ENCODE data around the gene IARS2. TPM values are rescaled to one million over a fixed set of nuclear protein-coding genes. Genes with fewer than 3 reads are reported as not detected.

Gene IARS2
- total RNA-seq, 4 donors from 2014 or later: 54.8 to 87.7 (median 75.4) TPM

DNA sequence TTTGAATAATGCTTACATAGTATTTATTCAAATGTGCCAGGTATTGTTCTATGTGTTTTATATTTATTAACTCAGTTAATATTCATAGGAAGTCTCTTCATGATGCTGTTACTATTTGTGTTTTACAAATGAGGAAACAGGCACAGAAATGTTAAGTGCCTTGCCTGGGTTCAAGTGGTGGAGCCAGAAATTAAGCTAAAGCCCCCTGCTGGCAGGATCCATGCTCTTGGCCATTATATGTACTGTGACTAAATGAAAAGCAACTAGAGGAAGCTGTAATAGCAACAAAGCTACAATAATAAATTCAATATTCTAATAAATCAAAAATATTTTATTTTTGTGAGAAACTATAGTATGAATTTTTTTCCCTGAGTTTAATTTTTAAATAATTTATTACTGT is 30.0 kb downstream of the IARS2 start:
- Histone ChIP-seq H3K27ac (replicated peaks in 1 of 4) (no peak overlapping the region), H3K27me3 (no peaks in the 10 kb centered on the region), H3K4me3 (no peak overlapping the region), H3K36me3 (peaks cover 12 to 41% (median 27%) of the 10 kb centered on the region in 4 donors), H3K9me3 (no peaks in the 10 kb centered on the region), H3K4me1 (peaks cover 4 to 21% (median 5%) of the 10 kb centered on the region in 4 donors)
- no peak for DNase-seq (ENCODE audit: extremely low spot score)
- TF ChIP-seq POLR2AphosphoS5 (IDR thresholded peaks at IDR 0.05): no peak
- TF ChIP-seq POLR2A (IDR thresholded peaks at IDR 0.05; ENCODE audit: low read depth): no peak
- TF ChIP-seq, protein P1, sequence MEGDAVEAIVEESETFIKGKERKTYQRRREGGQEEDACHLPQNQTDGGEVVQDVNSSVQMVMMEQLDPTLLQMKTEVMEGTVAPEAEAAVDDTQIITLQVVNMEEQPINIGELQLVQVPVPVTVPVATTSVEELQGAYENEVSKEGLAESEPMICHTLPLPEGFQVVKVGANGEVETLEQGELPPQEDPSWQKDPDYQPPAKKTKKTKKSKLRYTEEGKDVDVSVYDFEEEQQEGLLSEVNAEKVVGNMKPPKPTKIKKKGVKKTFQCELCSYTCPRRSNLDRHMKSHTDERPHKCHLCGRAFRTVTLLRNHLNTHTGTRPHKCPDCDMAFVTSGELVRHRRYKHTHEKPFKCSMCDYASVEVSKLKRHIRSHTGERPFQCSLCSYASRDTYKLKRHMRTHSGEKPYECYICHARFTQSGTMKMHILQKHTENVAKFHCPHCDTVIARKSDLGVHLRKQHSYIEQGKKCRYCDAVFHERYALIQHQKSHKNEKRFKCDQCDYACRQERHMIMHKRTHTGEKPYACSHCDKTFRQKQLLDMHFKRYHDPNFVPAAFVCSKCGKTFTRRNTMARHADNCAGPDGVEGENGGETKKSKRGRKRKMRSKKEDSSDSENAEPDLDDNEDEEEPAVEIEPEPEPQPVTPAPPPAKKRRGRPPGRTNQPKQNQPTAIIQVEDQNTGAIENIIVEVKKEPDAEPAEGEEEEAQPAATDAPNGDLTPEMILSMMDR (IDR thresholded peaks at IDR 0.05): peak in 1 of 3 experiments; percentile 20
- intact Hi-C loops (cut with DNase I): no loop called here

DNA sequence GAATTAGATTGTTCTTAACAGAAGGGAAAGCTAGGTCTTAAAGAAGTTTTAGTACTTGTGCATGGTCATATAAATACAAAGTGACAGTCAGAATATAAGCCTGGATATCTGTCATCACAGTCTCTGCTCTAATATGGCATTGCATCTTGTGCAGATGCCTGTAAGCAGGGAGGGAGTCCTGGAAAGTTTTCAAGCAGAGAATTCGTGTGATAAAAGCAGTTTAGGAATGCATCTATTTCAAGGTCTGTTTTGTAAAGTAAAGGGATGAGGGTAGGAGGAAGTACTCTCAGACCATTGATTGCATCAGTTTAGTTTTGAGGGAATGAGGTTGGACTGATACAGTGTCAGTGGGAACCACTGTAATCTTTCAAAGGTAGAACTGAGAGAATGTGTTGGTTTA is 30.6 kb downstream of the IARS2 start:
- H3K4me1 ChIP-seq: peaks cover 4 to 18% (median 5%) of the 10 kb centered on the region in 4 donors
- H3K36me3 ChIP-seq: peaks cover 14 to 47% (median 33%) of the 10 kb centered on the region in 4 donors
- WGBS: 5% methylated on average over 1 of the region's 1 CpG
- no peaks in the 10 kb centered on the region for H3K27me3 ChIP-seq
- H3K9me3 ChIP-seq: no peaks in the 10 kb centered on the region
- TF ChIP-seq POLR2AphosphoS5 (IDR thresholded peaks at IDR 0.05): no peak
- no peak for TF ChIP-seq EP300 (IDR thresholded peaks at IDR 0.05)
- H3K27ac ChIP-seq (replicated peaks in 1 of 4): no peak overlapping the region
- intact Hi-C loops (cut with DNase I): no loop called here
- no peak for DNase-seq (ENCODE audit: extremely low spot score)
- no peak overlapping the region for H3K4me3 ChIP-seq

GRCh38 chr1:220127076-220127475 is 33.1 kb downstream of the IARS2 start:
- H3K36me3 ChIP-seq: peaks cover 14 to 67% (median 42%) of the 10 kb centered on the region in 4 donors
- 82% methylated on average over 3 of the region's 3 CpGs for WGBS
- H3K4me1 ChIP-seq: peaks cover 4 to 10% (median 5%) of the 10 kb centered on the region in 4 donors
- intact Hi-C loops (cut with DNase I): no loop called here
- no peak for DNase-seq (ENCODE audit: extremely low spot score)
- H3K9me3 ChIP-seq: no peaks in the 10 kb centered on the region
- H3K27me3 ChIP-seq: no peaks in the 10 kb centered on the region
- H3K4me3 ChIP-seq: no peak overlapping the region
- no peak for TF ChIP-seq POLR2AphosphoS5 (IDR thresholded peaks at IDR 0.05)
- no peak for TF ChIP-seq POLR2A (IDR thresholded peaks at IDR 0.05; ENCODE audit: low read depth)
- no peak for TF ChIP-seq EP300 (IDR thresholded peaks at IDR 0.05)
- no peak overlapping the region for H3K27ac ChIP-seq (replicated peaks in 1 of 4)

- no peak for DNase-seq (ENCODE audit: extremely low spot score)
- H3K9me3 ChIP-seq: no peaks in the 10 kb centered on the region
- intact Hi-C loops (cut with DNase I): no loop called here
- H3K27me3 ChIP-seq: no peaks in the 10 kb centered on the region
- peaks cover 0 to 1% (median under 1%) of the 10 kb centered on the region in 4 donors for H3K4me1 ChIP-seq
- H3K4me3 ChIP-seq: no peak overlapping the region
- TF ChIP-seq, protein P1 (IDR thresholded peaks at IDR 0.05): no peak
- TF ChIP-seq POLR2AphosphoS5 (IDR thresholded peaks at IDR 0.05) (no peak), POLR2A (IDR thresholded peaks at IDR 0.05; ENCODE audit: low read depth) (no peak), EP300 (IDR thresholded peaks at IDR 0.05) (no peak)
- peaks cover 19 to 93% (median 60%) of the 10 kb centered on the region in 4 donors for H3K36me3 ChIP-seq
- H3K27ac ChIP-seq (replicated peaks in 1 of 4): no peak overlapping the region
These were observed 35.7 kb downstream of the IARS2 start for GRCh38 chr1:220129479-220130210.

DNA sequence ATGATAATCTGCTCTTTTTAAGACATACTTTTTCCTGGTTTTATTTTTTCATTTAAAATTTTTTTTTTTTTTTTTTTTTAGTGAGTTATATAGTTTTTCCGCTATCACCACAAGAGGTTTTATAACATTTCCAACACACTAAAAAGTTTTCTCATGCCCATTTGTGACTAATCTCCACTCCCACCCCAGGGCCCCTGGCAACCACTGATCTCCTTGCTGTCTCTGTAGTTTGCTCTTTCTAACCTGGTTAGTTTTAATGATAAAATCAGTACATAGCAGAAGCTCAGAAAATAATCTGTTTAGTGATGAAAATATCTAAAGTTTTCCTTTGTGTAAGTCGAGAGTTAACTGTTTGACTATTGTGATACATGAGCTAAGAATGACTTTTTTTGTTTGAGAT is 41.8 kb downstream of the IARS2 start:
- H3K36me3 ChIP-seq: peaks cover 10 to 98% (median 66%) of the 10 kb centered on the region in 4 donors

More for the DNA sequence above, 41.8 kb downstream of the IARS2 start:
- WGBS: 88% methylated on average over 2 of the region's 2 CpGs
- no peaks in the 10 kb centered on the region for H3K9me3 ChIP-seq
- DNase-seq (ENCODE audit: extremely low spot score): no peak
- no peaks in the 10 kb centered on the region for H3K27me3 ChIP-seq
- no peaks in the 10 kb centered on the region for H3K4me1 ChIP-seq
- no peak overlapping the region for H3K4me3 ChIP-seq
- no peak overlapping the region for H3K27ac ChIP-seq (replicated peaks in 1 of 4)
- intact Hi-C loops (cut with DNase I): no loop called here
- no peak for TF ChIP-seq POLR2AphosphoS5 (IDR thresholded peaks at IDR 0.05)
- TF ChIP-seq, protein P1 (IDR thresholded peaks at IDR 0.05): no peak
- no peak for TF ChIP-seq EP300 (IDR thresholded peaks at IDR 0.05)
- TF ChIP-seq POLR2A (IDR thresholded peaks at IDR 0.05; ENCODE audit: low read depth): no peak
